Measurements from ENCODE around the gene FPR3. TPM values are rescaled to one million over a fixed set of nuclear protein-coding genes. Genes with fewer than 3 reads are reported as not detected.

The FPR3 gene
- polyA plus RNA-seq, 1 donor from 2014 or later = not detected

GRCh38 chr19:51788029-51788428, 6.9 kb upstream of the FPR3 start:
- no peak overlapping the region for H3K4me2 ChIP-seq (ENCODE audit: low read length)
- H3K27me3 ChIP-seq (ENCODE audit: insufficient read depth, low read depth, low read length) = no peaks in the 10 kb centered on the region
- no peaks in the 10 kb centered on the region for H3K36me3 ChIP-seq (ENCODE audit: insufficient read depth, low read length)
- no peak overlapping the region for H3K9ac ChIP-seq (ENCODE audit: low read length)
- H3F3A ChIP-seq (ENCODE audit: insufficient read depth, low read length, poor library complexity, severe bottlenecking) = no peaks in the 10 kb centered on the region
- H3K4me3 ChIP-seq (ENCODE audit: low read length) = no peak overlapping the region
- H3K9me2 ChIP-seq (ENCODE audit: insufficient read depth, low read length) = no peaks in the 10 kb centered on the region
- H4K20me1 ChIP-seq (ENCODE audit: insufficient read depth) = no peaks in the 10 kb centered on the region
- TF ChIP-seq SMC3 (conservative IDR thresholded peaks at IDR 0.05; ENCODE audit: poor library complexity) (no peak), TAF1 (IDR thresholded peaks at IDR 0.05; ENCODE audit: low read depth) (no peak), REST (IDR thresholded peaks at IDR 0.05; ENCODE audit: borderline replicate concordance) (no peak), EP300 (conservative IDR thresholded peaks at IDR 0.05; ENCODE audit: poor library complexity, severe bottlenecking) (no peak), POLR2AphosphoS5 (IDR thresholded peaks at IDR 0.05) (no peak)
- no peaks in the 10 kb centered on the region for H3K9me3 ChIP-seq (ENCODE audit: low read length)
- no peak overlapping the region for H3K27ac ChIP-seq (ENCODE audit: low read length)
- H3K79me2 ChIP-seq (replicated peaks; ENCODE audit: insufficient read depth, low read length) = no peaks in the 10 kb centered on the region
- no peak overlapping the region for H2AFZ ChIP-seq (ENCODE audit: low read depth, low read length)

- H3K27ac ChIP-seq (ENCODE audit: low read length) = no peak overlapping the region
Measured at GRCh38 chr19:51789061-51789795, 5.7 kb upstream of the FPR3 start.

More at GRCh38 chr19:51789061-51789795, 5.7 kb upstream of the FPR3 start:
- Histone ChIP-seq H4K20me1 (ENCODE audit: insufficient read depth) (no peaks in the 10 kb centered on the region), H3K79me2 (replicated peaks; ENCODE audit: insufficient read depth, low read length) (no peaks in the 10 kb centered on the region), H3F3A (ENCODE audit: insufficient read depth, low read length, poor library complexity, severe bottlenecking) (no peaks in the 10 kb centered on the region), H3K9me2 (ENCODE audit: insufficient read depth, low read length) (no peaks in the 10 kb centered on the region), H3K4me3 (ENCODE audit: low read length) (no peak overlapping the region), H3K9ac (ENCODE audit: low read length) (no peak overlapping the region), H2AFZ (ENCODE audit: low read depth, low read length) (no peak overlapping the region), H3K4me2 (ENCODE audit: low read length) (no peak overlapping the region), H3K27me3 (ENCODE audit: insufficient read depth, low read depth, low read length) (no peaks in the 10 kb centered on the region), H3K36me3 (ENCODE audit: insufficient read depth, low read length) (no peaks in the 10 kb centered on the region), H3K9me3 (ENCODE audit: low read length) (no peaks in the 10 kb centered on the region)
- no peak for TF ChIP-seq SMC3 (conservative IDR thresholded peaks at IDR 0.05; ENCODE audit: poor library complexity)
- no peak for TF ChIP-seq CTCF (IDR thresholded peaks at IDR 0.05; ENCODE audit: poor library complexity, severe bottlenecking)
- no peak for TF ChIP-seq RAD21 (conservative IDR thresholded peaks at IDR 0.05)
- TF ChIP-seq MXI1 (conservative IDR thresholded peaks at IDR 0.05; ENCODE audit: poor library complexity, severe bottlenecking) = no peak
- TF ChIP-seq TAF1 (IDR thresholded peaks at IDR 0.05; ENCODE audit: low read depth) = no peak
- TF ChIP-seq REST (IDR thresholded peaks at IDR 0.05; ENCODE audit: borderline replicate concordance) = no peak
- no peak for TF ChIP-seq POLR2AphosphoS5 (IDR thresholded peaks at IDR 0.05)
- no peak for TF ChIP-seq EP300 (conservative IDR thresholded peaks at IDR 0.05; ENCODE audit: poor library complexity, severe bottlenecking)
- no peak for TF ChIP-seq EZH2 (IDR thresholded peaks at IDR 0.05; ENCODE audit: borderline replicate concordance, insufficient read depth, low read length, poor library complexity, severe bottlenecking)

Measured in neural cell (in vitro differentiated cells).